HG02798 (cell line): ENCODE results near the gene SMOC1.

Experiments used
- ATAC-seq: cut with Tn5 transposase; IDR thresholded peaks from one replicate; pipeline ENCODE4 v1.9.1; 2021; ENCODE audit warnings: mild to moderate bottlenecking; ENCODE audit not compliant: unreplicated experiment, poor library complexity

The SMOC1 gene, protein sequence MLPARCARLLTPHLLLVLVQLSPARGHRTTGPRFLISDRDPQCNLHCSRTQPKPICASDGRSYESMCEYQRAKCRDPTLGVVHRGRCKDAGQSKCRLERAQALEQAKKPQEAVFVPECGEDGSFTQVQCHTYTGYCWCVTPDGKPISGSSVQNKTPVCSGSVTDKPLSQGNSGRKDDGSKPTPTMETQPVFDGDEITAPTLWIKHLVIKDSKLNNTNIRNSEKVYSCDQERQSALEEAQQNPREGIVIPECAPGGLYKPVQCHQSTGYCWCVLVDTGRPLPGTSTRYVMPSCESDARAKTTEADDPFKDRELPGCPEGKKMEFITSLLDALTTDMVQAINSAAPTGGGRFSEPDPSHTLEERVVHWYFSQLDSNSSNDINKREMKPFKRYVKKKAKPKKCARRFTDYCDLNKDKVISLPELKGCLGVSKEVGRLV

DNA sequence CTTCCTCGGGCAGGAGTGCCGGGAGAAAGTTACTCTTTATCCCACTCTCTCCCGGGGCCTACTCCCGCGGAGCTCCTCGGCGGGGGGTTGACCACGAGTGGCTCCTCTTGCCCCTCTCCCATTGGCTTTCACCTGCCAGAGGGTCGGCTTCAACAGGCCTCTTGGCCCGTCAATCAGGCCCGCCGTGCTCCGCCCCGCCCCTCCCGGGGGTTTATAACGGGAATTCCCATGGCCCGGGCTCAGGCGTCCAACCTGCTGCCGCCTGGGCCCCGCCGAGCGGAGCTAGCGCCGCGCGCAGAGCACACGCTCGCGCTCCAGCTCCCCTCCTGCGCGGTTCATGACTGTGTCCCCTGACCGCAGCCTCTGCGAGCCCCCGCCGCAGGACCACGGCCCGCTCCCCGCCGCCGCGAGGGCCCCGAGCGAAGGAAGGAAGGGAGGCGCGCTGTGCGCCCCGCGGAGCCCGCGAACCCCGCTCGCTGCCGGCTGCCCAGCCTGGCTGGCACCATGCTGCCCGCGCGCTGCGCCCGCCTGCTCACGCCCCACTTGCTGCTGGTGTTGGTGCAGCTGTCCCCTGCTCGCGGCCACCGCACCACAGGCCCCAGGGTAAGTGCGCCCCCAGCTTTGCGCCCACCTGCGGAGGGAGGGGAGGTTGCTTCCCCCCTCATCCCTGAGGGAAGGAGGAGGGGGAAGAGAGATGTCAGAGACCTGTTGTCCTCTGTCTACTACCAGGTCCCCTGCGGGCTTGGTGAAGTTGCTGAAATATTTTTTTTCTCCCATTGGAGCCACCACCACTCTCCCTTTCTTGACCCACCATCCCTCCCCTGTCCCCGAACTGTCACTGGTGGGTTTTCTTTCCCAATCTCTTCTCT lies at the start of gene SMOC1:
Gene SMOC1, plus strand, starts transcription at position 242 of the 869 bp plus-strand sequence. Its CDS starts 263 bp downstream, at position 505.
- no peak for ATAC-seq

DNA sequence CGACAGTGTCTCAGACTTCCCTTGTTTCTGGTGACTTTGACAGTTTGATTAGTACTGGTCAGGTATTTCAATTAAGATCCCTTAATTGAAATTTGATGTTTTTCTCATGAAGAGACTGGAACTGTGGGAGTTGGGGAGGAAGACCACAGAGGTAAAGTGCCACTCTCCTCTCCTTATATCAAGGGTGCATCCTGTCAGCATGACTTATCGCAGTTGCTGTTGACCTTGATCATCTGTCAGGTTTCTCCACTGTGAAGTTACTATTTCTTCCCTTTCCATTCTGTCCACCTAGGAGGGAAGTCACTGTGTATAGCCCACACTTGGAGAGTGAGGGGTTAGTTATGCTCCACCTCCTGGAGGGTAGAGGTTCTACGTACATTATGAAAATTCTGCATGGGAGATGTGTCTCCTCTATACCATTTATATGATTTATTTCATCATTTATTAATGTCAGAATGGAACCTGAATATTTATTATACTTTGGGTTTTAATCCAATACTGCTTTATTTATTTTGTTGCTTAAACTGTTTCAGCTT lies 40.3 kb upstream of the SMOC1 start:
- no peak for ATAC-seq

DNA sequence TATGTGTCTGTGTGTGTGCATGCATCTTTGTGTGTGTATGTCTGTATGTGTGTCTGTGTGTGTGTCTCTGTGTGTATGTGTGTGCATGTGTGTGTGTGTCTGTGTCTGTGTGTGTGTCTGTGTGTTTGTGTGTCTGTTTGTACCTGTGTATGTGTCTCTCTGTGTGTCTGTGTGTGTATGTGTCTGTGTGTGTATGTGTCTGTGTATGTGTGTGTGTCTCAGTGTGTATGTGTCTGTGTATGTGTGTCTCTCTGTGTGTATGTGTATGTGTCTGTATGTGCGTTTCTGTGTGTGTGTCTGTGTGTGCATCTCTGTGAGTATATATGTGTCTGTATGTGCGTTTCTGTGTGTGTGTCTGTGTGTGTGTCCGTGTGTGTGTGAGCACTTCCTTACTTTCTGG lies 39.6 kb upstream of the SMOC1 start:
- ATAC-seq = no peak

DNA sequence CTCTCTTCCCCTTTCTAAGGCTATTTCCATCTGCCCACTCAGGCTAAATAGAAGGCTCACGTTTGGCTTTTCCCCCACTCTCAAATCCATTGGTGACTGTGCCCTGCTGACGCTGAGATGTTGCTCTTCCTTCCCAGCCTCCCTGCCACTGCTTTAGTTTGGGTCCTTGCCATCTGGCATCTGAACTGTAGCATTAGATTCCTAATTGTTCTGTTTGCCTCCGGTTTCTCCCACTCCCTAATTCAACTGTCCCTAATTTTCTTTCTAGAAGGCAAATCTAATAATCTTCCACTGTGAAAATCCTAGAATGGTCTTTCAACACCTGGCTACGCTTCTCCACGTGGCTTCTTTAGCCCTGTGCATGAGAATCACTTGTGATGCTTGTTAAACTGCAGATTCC lies 37.6 kb upstream of the SMOC1 start:
- ATAC-seq = no peak

DNA sequence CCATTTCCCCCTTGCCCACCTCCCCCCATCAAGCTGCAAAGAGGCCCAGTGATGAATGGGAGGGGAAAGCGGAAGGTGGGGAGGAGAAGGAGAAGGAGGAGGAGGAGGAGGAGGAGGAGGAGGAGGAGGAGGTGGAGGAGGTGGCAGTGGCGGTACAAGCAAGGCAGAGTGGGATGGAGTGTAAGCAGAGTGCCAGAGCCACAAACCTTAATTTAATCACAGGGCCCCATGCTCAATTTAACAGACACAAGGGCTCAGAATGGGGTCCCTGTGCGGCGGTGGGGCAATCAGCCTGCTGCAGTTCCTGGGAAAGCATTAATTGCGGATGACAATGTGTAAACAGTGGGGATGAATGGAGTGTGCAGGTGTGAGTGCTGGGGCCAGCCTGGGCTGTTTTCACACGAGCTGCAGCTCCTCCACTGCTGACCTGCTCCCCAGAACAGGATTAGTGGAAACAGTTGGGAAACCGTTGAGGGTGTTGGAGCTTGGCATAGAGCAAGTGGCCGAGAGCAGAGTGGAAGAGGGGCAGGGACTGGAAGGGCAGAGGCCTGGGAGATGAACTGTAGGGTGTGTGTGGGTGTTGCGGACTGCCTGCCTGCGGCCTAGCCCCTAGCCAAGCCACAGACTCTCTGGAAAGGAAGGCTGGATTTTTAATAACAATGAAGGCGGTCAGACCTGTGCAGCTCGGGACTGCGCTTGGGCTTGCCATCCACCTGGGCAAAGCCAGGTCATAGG lies 36.4 kb upstream of the SMOC1 start:
- no peak for ATAC-seq

DNA sequence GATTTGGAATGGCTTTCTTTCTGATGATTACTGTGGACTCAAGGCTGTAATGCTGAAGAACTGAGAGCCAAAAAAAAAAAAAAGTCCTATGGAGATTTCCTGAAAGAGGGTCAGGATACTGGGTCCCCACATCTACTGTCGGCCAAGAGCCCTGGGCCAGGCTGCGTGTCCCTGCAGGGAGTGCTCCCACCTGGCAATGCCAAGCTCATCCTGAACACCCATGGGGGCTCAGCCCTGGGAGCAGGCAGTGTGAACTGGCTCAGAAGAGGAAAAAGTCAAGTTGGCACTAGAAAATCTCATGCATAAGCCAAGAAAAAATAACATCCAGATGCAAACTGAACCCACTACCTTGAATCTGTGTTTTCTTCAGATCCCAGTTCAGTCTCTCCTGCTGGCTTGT lies 35.0 kb upstream of the SMOC1 start:
- ATAC-seq = no peak

DNA sequence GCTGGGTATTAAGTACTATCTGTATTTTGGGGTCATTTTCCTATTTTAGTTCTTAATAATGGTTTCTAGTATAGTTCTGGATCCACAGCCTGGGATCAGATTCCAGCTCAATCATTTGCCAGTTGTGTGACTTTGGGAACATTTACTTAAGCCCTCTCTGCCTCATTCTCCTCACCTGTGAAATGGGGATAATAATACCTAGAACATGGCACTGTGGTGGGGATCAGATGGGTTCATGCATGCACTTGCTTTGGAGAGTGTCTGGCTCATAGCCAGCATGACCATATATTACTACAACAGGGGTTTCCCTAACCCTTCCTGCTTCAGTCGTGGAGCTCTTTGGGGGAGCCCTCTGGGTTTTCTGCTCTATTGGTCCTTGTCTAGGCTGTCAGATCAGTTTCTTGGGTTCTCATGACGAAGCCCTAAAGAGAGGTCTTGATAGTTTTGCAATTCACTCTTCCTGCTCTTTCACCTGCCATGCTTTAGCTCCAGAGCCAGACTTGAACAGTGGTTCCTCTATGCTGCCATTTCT lies 34.1 kb upstream of the SMOC1 start:
- no peak for ATAC-seq

DNA sequence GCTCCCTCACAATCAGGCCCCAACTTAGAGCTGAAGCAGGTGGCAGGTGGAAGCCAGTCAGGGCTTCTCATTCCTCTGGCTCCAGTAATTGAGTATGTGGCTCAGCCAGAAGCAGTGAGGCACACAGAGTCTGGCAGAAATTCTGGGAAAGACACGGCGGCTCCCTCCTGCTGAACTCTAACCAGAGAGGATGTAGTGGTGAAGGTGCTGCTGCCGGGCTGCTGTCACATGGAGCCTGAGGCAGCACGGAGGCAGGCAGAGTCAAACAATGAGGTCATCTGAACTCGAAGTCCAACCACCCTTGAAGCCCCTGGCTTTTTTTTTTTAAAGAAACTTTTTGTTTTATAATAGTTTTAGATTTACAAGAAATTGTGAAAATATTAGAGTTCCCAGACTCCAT lies 33.4 kb upstream of the SMOC1 start:
- no peak for ATAC-seq

DNA sequence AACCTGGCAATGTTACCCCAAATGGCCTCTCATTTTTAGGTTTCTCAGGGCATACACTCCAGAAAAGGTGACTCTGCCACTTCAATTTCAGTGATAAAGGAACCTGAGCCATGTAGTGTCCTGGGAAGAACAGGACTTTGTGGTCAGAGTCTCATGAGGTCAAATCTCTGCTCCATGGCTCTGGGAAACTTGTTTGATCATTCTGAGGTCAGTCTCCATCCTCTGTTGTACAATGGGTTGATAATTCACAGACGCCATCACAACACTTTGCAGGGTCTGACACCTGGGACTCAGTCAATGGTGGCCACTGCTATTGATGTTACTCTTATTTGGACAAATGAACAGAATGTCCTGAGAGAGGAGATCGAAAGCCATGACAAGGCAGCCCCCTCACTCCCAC lies 31.1 kb upstream of the SMOC1 start:
- ATAC-seq = no peak

DNA sequence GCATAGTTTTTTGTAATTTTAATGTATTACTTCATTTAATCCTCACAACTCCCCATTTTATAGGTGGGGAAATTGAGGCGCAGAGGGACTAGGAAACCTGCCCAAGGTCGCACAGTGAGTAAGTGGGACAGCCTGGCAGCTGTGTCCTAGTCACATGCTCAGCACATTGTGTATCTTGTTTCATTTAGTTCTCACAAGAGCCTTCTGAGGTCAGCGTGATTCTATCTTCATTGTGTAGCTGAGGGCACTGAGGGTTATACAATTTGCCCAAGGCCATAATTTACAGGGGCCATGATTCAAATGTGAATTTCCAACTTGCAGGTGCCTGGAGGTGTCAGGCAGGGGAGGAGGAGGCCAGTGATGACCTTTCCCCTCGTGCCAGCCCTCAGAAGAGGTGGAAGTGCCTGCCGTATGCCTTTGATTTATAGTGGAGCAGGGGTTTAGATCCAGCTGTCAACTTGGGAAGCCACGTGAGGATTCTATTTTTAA lies 30.3 kb upstream of the SMOC1 start:
- no peak for ATAC-seq

DNA sequence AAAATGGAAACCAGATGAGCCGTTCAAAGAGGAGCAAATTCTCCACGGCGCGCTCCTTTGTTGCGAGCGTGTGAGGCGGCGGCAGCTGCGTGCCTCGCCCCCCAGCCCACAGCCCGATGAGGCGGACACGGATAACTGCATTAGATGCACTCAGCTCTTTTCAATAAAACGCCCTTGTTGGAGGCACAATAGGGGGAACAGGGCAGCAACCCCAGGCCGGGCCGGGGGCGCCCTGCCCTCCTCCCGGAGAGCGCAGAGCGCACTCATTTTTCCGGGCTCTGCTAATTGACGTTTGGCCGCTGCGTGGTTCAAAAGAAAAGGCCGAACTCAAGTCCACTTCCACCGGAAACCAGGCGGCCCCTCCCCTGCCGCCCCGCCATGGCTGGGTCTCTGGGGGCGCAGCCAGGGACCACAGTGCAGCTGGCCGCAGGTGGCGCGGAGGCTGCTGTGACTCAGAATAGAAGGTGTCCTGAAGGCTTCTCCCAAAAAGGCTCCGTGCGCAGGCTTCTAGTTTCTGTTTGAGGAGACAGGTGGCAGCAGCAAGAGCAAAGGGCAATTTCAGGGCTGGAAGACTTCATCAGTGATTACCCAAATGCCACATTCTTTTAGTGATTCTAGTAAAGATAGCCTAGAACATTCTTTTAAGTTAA lies 29.0 kb upstream of the SMOC1 start:
- ATAC-seq = no peak

DNA sequence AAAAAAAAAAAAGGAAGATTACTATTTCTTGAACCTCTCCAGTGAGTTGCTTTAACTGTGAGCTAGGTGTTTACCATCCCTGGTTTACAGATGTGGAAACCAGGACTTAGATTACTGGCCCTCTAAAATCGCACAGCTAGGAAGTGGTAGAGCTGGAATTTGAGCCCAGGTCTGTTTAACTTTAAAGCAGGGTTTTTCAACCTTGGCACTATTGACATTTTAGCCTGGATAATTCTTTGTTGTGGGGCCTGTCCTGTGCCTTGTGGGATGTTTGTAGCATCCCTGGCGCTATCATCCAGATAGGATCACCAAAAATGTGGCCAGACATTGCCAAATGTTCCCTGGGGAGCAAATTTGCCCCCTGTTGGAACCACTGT lies 28.5 kb upstream of the SMOC1 start:
- no peak for ATAC-seq

DNA sequence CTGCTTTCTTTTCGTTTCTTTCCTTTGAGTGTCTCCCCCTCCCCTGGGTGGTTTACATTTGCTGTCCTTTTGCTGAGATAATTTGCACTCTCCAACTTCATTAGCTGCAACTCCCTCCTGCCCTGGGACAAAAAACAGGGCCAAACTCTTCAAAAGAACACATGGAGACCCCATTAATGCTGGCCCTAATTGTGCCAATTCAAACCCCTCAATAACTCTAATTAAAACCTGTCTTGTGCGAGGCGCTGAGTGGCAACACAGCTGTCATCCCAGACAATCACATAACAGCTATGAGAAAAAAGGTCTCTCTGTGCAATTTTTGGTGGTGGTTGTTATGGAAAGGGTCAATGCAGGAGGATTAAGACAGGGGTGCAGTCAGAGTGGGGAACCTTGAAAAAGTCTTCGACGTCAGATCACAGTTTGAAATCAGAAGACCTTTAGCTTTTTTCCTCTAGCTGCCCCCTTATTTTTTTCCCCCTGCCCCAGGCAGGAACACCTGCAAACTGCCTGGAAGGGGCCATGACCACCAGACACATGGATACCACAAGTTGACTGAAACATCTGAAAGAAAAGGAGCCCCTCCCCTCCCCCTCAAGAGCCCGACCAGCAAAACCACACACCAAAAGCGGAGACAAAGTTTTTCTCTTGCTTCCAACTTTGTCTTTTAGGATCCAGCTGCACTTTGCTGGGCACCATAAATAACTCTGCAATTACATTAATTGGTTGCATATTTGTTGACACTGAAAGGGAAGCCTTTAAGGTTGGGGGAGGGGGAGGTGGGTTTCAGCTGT lies 26.5 kb upstream of the SMOC1 start:
- no peak for ATAC-seq

DNA sequence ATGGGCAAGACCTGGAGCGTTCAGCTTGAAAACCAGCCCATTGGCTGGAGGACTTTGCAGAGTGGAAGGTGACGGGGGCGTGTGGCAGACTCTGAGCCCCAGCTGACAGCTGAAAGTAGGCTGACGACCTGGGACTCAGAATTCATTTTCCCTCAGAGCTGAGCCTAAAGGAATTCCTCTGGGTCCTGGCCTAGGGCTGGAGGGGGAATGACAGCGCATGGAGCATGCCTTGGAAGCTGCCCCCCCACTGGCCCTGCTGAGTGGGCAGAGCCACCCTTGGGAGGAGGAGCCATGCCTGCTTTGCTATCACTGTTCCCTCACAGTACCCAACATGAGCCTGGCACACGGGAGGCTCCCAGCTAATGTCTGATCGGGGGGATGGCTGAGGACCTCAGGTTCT lies 25.4 kb upstream of the SMOC1 start:
- ATAC-seq = no peak

DNA sequence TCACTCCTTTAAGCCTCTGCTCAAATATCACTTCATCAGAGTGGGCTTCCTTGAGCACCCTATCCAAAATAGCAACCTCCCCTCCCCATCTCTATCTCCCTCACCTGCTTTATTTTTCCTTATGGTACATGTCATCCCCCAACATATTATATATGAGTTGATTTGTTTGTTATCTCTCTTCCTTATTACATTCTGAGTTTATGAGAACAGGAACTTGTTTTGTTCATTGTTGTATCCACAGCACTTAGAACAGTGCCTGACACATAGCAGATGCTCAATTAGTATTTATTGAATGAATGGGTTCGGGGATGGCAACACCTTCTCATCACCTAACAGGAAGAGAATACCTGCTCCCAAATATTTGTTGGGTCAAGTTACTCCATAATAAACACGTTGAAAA lies 24.6 kb upstream of the SMOC1 start:
- ATAC-seq = no peak

DNA sequence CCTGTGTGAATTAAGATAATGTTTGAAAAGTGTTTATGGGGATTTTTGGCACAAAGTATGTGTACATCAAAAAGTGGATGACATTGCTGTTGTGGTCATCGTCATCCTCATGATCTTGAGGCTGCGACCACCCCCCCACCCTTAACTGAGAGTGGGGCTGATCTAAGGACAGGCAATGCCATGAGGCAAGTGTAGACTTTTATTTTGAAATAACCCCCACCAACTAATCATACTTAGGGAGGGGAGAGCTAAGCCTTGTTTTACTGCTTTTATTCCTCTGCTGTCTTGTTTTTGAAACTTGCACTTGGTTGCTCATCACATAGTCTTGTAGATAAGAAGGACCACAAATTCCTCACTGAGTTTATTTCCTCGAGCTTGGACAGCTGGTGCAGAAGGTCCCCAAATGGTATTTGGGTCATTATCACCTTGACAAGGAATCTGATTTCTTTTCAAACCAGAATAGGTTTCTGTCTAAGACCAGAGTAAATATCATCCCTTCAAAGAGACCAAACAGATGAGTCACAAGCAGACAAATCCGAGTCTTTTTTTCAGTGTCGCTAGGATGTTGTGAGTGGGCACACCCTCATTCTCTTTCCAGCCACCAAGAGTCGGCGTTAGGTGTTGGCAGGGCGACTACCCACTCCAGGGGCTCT lies 23.9 kb upstream of the SMOC1 start:
- no peak for ATAC-seq

DNA sequence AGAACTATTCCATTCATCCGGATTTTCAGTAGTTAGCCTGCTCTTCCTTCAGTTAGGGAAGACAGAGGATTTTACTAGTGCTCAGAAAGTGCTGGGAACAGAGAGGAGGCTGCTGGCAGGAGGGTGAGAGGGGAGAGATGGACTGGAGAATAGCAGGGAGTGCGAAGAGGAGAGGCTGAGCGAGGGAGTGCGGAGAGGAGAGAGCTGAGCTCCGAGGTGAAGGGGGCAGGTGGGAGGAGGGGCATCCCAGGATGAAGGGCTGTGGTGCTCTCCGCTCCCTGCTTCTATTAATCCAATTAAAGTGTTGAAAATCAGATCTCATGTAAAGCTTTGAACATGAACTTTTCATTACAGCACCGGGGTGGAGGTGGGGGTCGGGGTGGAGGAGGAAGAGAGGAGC lies 20.4 kb upstream of the SMOC1 start:
- ATAC-seq = no peak

DNA sequence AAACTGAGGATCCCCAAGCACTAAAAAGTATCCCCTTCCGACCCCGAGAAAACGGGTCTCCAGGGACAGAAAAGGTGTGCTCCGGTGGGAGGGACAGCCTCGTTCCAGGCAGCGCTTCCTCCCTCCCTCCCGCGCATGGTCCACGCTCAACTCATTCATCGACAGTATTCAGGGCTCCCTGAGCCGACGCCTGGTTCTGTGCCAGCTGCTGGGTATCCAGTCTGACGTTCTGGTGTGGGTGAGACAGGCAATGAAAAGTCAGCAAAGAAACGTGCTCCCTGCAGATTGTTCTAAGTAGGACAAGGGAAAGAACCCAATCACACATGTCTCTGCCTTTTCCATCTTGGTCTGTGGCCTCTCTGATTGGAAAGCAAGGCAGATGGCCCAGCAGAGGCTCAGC lies 19.6 kb upstream of the SMOC1 start:
- no peak for ATAC-seq
